ENCODE results near the gene RAB37.

The RAB37 gene

DNA sequence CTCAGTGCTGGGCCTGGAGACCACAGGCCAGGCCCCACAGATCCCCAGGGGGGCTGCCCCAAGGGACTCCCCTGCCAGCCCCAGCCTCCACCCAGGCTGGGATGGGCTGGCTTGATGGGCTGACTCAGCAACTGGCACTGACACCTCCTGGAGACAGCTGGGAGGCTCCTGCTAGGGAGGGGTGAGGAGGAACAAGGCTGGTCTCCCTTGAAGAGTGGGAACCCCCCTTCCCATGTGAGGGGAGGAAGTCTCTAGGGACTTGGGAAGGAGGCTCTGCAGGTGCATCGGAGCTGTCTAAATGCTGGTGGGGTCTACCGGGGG is 21.8 kb downstream of the RAB37 start:
- no peak for DNase-seq (ENCODE audit: low read depth)
- TF ChIP-seq, protein P1, sequence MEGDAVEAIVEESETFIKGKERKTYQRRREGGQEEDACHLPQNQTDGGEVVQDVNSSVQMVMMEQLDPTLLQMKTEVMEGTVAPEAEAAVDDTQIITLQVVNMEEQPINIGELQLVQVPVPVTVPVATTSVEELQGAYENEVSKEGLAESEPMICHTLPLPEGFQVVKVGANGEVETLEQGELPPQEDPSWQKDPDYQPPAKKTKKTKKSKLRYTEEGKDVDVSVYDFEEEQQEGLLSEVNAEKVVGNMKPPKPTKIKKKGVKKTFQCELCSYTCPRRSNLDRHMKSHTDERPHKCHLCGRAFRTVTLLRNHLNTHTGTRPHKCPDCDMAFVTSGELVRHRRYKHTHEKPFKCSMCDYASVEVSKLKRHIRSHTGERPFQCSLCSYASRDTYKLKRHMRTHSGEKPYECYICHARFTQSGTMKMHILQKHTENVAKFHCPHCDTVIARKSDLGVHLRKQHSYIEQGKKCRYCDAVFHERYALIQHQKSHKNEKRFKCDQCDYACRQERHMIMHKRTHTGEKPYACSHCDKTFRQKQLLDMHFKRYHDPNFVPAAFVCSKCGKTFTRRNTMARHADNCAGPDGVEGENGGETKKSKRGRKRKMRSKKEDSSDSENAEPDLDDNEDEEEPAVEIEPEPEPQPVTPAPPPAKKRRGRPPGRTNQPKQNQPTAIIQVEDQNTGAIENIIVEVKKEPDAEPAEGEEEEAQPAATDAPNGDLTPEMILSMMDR (IDR thresholded peaks at IDR 0.05; ENCODE audit: control insufficient read depth, insufficient read depth, low read depth, low read length, missing control alignments) = no peak
- H3K4me3 ChIP-seq (ENCODE audit: control insufficient read depth, low read depth, low read length) = no peak overlapping the region

DNA sequence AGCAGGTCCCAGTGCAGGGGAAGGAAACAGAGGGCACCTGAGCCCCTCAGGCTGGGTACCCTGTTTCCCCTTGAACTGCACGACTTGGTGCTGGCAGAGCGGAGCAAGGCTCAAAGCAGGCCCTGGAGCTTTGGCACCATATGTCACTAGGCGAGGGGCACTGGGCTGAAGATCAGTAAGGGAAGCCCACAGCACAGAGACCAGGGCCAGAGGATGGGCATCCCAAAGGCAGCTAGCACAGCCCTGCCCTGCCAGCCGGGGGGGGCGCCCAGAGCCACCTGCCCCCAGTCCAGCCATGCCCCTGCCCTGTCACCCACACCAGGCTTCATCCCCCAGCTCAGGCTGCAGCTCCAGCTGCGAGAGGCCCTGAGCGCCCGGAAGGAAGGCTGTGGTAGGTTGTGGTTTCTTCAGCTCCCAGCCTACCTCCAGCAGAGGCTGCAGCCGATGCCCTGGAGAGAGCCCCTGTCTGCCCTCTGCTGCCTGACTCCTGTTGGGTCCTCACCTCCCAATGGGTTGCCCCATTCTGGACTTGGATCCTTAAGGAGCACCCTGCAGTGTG is 22.3 kb downstream of the RAB37 start:
- DNase-seq (ENCODE audit: low read depth) = no peak
- H3K4me3 ChIP-seq (ENCODE audit: control insufficient read depth, low read depth, low read length) = no peak overlapping the region
- TF ChIP-seq, protein P1 (IDR thresholded peaks at IDR 0.05; ENCODE audit: control insufficient read depth, insufficient read depth, low read depth, low read length, missing control alignments) = no peak

DNA sequence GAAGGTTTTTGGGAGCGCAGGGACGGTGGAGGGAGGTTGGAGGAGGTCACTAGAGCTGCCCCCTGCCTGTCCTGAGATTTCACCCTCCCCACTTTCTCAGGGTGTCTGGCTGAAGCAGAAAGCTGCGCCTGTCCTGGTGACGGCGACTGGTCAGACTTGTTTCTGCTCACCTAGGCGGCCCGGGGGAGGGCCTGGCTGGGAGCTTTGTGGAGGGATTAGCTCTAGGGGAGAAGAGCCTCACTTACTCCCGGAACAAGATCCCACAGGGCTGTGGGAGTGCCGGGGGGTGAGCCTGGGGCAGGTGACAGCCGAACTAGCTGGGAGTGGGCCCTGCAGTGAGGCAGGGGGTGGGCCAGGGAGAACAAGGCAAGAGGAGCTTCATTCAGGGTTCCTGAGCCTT is 22.9 kb downstream of the RAB37 start:
- no peak for DNase-seq (ENCODE audit: low read depth)
- TF ChIP-seq, protein P1 (IDR thresholded peaks at IDR 0.05; ENCODE audit: control insufficient read depth, insufficient read depth, low read depth, low read length, missing control alignments) = no peak
- H3K4me3 ChIP-seq (ENCODE audit: control insufficient read depth, low read depth, low read length) = no peak overlapping the region

DNA sequence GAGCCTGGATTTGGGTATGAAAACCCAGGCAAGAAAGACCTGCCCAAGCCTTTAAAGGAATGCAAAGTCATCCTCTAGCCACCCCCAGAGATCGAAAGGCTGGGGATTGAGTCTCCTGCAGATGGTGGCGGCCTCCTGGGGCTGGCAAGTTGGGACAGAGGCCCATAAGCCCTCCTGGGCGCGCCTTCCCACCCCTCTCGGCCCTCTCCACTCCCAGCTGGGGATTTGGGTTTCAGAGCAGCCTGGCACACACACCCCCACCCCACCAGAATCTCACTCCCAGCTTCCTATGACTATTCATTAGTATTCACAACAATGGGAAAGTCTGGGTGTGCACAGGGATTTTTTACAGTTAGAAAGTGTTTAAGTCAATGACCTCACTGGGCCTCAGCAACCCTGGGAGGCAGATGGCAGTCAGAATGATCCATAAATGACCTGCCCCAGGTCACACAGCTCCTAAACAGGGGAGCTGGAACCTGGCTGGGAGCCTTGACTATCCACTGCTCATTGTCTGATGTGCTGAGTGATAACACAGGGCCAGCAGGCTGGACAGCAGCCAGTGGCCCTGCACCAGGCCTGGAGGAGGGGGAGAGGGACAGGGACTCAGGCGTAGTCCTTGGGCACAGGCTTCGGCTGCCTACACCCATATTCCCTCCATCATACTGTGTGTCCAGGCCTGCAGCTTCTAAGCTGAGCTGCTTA is 23.5 kb downstream of the RAB37 start:
- no peak overlapping the region for H3K4me3 ChIP-seq (ENCODE audit: control insufficient read depth, low read depth, low read length)
- DNase-seq (ENCODE audit: low read depth) = no peak
- TF ChIP-seq, protein P1 (IDR thresholded peaks at IDR 0.05; ENCODE audit: control insufficient read depth, insufficient read depth, low read depth, low read length, missing control alignments) = no peak

DNA sequence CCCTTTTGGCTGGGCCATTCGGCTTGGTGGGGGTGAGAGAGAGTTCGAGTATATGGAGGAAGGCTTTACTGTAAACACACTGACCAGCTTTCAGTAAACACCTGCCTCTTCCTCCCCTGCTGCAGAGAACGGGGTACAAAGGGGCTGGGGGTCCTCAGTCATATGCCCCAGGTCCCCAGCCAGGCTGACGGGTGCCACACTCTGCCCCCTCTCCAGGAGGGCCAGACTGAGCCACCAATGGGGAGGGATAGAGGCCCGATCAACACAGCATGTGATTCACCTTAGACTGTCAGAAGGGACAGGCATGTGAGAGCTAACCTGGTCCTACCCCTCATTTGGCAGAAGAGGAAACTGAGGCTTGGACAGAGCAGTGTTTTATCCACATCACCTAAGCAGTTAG is 24.4 kb downstream of the RAB37 start:
- H3K4me3 ChIP-seq (ENCODE audit: control insufficient read depth, low read depth, low read length) = no peak overlapping the region
- DNase-seq (ENCODE audit: low read depth) = no peak
- TF ChIP-seq, protein P1 (IDR thresholded peaks at IDR 0.05; ENCODE audit: control insufficient read depth, insufficient read depth, low read depth, low read length, missing control alignments) = no peak

DNA sequence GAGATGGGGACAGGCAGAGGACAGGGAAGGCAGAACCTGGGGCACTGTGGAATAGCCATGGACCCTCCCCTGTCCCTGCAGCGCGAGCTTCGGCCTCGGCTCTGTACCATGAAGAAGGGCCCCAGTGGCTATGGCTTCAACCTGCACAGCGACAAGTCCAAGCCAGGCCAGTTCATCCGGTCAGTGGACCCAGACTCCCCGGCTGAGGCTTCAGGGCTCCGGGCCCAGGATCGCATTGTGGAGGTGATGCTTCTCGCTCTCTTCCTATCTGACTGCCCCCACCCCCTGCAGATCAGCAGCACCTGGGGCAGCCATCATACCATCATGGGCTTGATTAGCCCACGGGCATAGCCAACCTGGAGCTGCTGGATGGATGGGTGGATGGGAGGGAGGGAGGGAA is 24.9 kb downstream of the RAB37 start:
- no peak for DNase-seq (ENCODE audit: low read depth)
- no peak overlapping the region for H3K4me3 ChIP-seq (ENCODE audit: control insufficient read depth, low read depth, low read length)
- TF ChIP-seq, protein P1 (IDR thresholded peaks at IDR 0.05; ENCODE audit: control insufficient read depth, insufficient read depth, low read depth, low read length, missing control alignments) = no peak
